Measurements from ENCODE around the gene LRRK1. TPM values are rescaled to one million over a fixed set of nuclear protein-coding genes. Genes with fewer than 3 reads are reported as not detected.

Gene LRRK1
- total RNA-seq, 4 donors from 2014 or later: 9.4 to 35.5 (median 16.9) TPM

DNA sequence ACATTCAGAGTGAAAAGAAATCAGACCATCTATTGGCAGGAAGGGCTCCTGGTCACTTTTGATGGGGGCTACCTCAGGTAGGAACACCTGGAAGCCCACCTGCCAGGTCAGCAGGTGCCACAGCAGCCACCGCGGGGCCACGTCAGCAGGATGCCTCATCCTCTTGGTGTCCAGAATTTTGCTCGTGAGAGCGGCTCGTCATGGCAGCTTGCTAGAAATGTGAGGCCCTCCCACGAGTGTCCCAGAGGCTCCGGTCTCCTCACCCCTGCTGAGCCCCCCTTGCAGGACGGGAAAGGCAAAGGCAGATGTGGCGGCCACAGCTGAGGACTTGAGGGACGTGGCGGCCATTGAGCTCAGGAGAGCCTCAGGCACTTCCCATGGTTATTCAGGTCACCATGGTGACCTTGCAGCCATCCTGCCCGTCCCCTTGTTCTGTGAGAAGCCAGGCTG lies 129.4 kb downstream of the LRRK1 start:
- no peak for TF ChIP-seq CTCF (IDR thresholded peaks at IDR 0.05)
- ATAC-seq (ENCODE audit: low FRiP score) (no peak), DNase-seq (ENCODE audit: low spot score) (peak; percentile 17)

DNA sequence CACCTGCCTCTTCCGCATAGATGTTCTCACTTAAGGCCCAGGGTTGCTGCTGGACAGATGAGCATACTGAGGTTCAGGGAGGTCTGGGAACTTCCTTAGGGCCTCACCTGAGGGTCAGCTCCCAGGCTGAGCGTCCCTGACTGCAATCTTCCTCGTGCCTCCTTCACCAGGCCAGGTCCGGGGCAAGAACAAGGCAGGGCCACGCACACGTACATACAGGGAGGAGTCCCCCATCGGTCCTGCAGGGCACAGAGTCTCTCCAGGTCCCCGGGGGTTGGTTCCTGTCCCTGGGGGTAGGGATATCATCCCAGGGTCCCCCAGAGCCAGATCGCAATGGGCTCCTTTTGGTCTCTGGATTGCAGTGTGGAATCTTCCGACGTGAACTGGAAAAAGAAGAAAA lies 130.1 kb downstream of the LRRK1 start:
- ATAC-seq (ENCODE audit: low FRiP score): no peak
- no peak for TF ChIP-seq CTCF (IDR thresholded peaks at IDR 0.05)

DNA sequence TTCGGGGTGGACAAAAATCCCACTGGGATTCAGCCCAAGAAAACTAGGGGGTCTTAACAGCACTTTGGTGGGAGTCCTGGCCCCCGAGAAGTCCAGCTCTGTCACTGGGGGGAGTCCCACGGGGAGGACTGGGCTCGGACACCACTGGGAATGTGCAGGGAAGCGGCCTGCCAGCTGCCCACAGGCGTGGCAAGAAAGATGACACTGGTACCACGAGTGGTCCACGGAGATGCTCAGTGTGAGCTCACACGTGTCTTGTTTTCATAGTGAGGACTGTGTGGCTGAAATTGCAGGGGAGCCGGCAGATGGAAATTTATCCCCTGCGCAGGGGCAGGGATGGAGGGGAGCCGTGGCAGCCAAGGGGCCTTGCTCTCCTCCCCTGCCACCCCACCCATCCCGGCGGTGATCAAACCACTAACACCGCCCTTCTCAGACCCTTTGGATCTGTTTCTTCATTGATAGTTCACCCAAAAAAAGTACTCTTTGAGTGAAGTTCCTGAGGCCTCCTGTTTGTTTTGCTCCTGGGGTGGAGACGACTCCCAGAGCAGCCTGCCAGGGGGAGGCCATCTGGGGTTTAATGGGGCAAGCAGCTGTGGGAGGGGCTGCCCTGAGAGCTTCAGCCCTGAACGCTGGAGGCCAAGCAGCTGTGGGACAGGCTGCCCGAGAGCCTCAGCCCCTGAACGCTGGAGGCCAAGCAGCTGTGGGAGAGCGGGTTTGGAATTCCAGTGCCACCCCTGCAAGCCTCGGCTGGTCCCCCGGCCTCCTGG lies 130.9 kb downstream of the LRRK1 start:
- no peak for ATAC-seq (ENCODE audit: low FRiP score)
- TF ChIP-seq CTCF (IDR thresholded peaks at IDR 0.05): no peak
- DNase-seq (ENCODE audit: low spot score): peak; percentile 16

More for the DNA sequence above, 130.1 kb downstream of the LRRK1 start:
- no peak for DNase-seq (ENCODE audit: low spot score)

- TF ChIP-seq CTCF (IDR thresholded peaks at IDR 0.05): no peak
- peak; percentile 7 for DNase-seq (ENCODE audit: low spot score)
- no peak for ATAC-seq (ENCODE audit: low FRiP score)
Measured at GRCh38 chr15:101050623-101051290, 131.6 kb downstream of the LRRK1 start.

- DNase-seq (ENCODE audit: low spot score): peak; percentile 16
- ATAC-seq (ENCODE audit: low FRiP score): peak; percentile 14
- no peak for TF ChIP-seq CTCF (IDR thresholded peaks at IDR 0.05)
Measured at GRCh38 chr15:101051291-101052030, 132.3 kb downstream of the LRRK1 start.

GRCh38 chr15:101052031-101052620 lies 133.0 kb downstream of the LRRK1 start:
- TF ChIP-seq CTCF (IDR thresholded peaks at IDR 0.05): no peak
- DNase-seq (ENCODE audit: low spot score): no peak
- ATAC-seq (ENCODE audit: low FRiP score): no peak
